Panc1 (cell line): ENCODE measurements around the gene SPTBN4. TPM values are rescaled to one million over a fixed set of nuclear protein-coding genes. Genes with fewer than 3 reads are reported as not detected.

Source experiments
- ATAC-seq: fragments of 200-7000 bp; cut with Tn5 transposase; 2 replicates; pipeline ENCODE4 v1.9.1; 2020; ENCODE audit warnings: mild to moderate bottlenecking, moderate library complexity
- BruUV-seq: library from RNA; stranded (reverse); fragments of 400-500 nt; replicated peaks from 2 replicates; lab custom pipeline; 2021; lab: Mats Ljungman, UMichigan
- CTCF ChIA-PET: fragments of 300-600 bp; sonication (Branson Sonifier 250); formaldehyde crosslinking; loops from one replicate; lab custom pipeline; 2022; ENCODE audit warnings: antibody characterized with exemption; lab: Charles Lee
- POLR2A ChIA-PET: fragments of 300-600 bp; sonication (Branson Sonifier 250); formaldehyde crosslinking; loops from one replicate; lab custom pipeline; 2022; ENCODE audit warnings: antibody characterized with exemption; lab: Charles Lee
- DNase-seq: peaks from one replicate; pipeline ENCODE4 v3.0.0-alpha.2; 2010; ENCODE audit warnings: low read depth, low spot score
- H3K27ac ChIP-seq: 2 replicates; pipeline ENCODE4 v1.5.1; 2011; ENCODE audit warnings: mild to moderate bottlenecking, low read length, inconsistent platforms
- H3K27me3 ChIP-seq: fragments of 200-500 bp; sonication (Bioruptor generic); 2 replicates; pipeline ENCODE4 v1.6.0; 2014; ENCODE audit warnings: low read length, inconsistent platforms; ENCODE audit not compliant: control insufficient read depth, insufficient read depth
- H3K36me3 ChIP-seq: fragments of 200-500 bp; sonication (Bioruptor generic); 2 replicates; pipeline ENCODE4 v1.5.1; 2014; ENCODE audit warnings: inconsistent platforms, mild to moderate bottlenecking, low read length, moderate library complexity; ENCODE audit not compliant: control insufficient read depth, insufficient read depth
- H3K4me1 ChIP-seq: 2 replicates; pipeline ENCODE4 v1.5.1; 2011; ENCODE audit warnings: inconsistent platforms, mild to moderate bottlenecking, low read length, moderate library complexity; ENCODE audit not compliant: control insufficient read depth, insufficient read depth
- H3K4me3 ChIP-seq, 2 experiments: 2 replicates each; pipeline ENCODE4 v1.5.1; 2011 to 2012; ENCODE audit warnings: low read depth in 2 of 2, low read length in 2 of 2, mild to moderate bottlenecking in 2 of 2, inconsistent platforms in 1 of 2, moderate library complexity in 1 of 2
- H3K9me3 ChIP-seq: fragments of 200-500 bp; sonication (Bioruptor generic); 2 replicates; pipeline ENCODE4 v1.5.1; 2014; ENCODE audit warnings: low read depth, mild to moderate bottlenecking, inconsistent platforms, low read length, moderate library complexity; ENCODE audit not compliant: control insufficient read depth, insufficient read depth
- POLR2AphosphoS5 ChIP-seq: IDR thresholded peaks from 2 replicates; pipeline ENCODE4 v1.6.1; 2012; ENCODE audit warnings: mild to moderate bottlenecking, low read depth, low read length, moderate library complexity
- SIN3A ChIP-seq: IDR thresholded peaks from 2 replicates; pipeline ENCODE4 v1.6.1; 2012; ENCODE audit warnings: low read depth, mild to moderate bottlenecking, low read length, moderate library complexity, borderline replicate concordance; ENCODE audit not compliant: insufficient read depth
- TCF7L2 ChIP-seq: IDR thresholded peaks from 2 replicates; pipeline ENCODE4 v1.6.1; 2011; ENCODE audit warnings: mild to moderate bottlenecking, low read depth, low read length, inconsistent platforms
- in situ Hi-C: cut with HindIII; loops from 2 replicates; pipeline ENCODE4 v1.10.0; 2016; ENCODE audit warnings: low sequenced_read_pairs, low pct_unique_long_range_greater_than_20kb
- intact Hi-C: fragments of 100-400 bp; cut with micrococcal nuclease; formaldehyde crosslinking; loops from one replicate; pipeline ENCODE4 v1.10.0; 2022; ENCODE audit not compliant: unreplicated experiment
- total RNA-seq: library from RNA; stranded (reverse); gene quantifications from one replicate; pipeline ENCODE4 v1.2.1, GENCODE V29; 2021; ENCODE audit not compliant: unreplicated experiment
- TF ChIP-seq, protein P1 (sequence below), 2 experiments: IDR thresholded peaks; 2 replicates each; pipeline ENCODE4 v1.6.1; 2011 to 2012; ENCODE audit warnings: low read depth in 2 of 2, control low read depth in 1 of 2, low read length in 1 of 2, mild to moderate bottlenecking in 1 of 2, moderate library complexity in 1 of 2; ENCODE audit not compliant: insufficient read depth in 1 of 2
- TF ChIP-seq, protein P2 (sequence below): fragments of 450-650 bp; IDR thresholded peaks from 2 replicates; pipeline ENCODE4 v1.5.1; 2017; ENCODE audit warnings: mild to moderate bottlenecking

The SPTBN4 gene
- total RNA-seq, 1 experiment from 2014 or later, result 1.2 TPM

DNA sequence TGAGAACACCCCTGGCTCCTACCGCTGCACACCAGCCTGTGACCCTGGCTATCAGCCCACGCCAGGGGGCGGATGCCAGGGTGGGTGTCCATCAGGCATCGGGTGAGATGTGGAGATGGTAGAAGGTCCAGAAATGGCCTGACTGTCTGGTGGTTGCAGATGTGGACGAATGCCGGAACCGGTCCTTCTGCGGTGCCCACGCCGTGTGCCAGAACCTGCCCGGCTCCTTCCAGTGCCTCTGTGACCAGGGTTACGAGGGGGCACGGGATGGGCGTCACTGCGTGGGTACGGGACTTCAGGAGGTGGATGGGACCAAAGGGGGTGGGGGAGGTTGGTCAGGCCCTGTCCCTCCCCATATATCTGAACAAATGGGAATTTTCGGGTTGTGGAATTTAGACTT is 150.1 kb downstream of the SPTBN4 start:
- in situ Hi-C loops, result no loop called here
- ChIA-PET POLR2A (no interaction called here), CTCF (no interaction called here)
- no peak for TF ChIP-seq POLR2AphosphoS5
- TF ChIP-seq, protein P1, sequence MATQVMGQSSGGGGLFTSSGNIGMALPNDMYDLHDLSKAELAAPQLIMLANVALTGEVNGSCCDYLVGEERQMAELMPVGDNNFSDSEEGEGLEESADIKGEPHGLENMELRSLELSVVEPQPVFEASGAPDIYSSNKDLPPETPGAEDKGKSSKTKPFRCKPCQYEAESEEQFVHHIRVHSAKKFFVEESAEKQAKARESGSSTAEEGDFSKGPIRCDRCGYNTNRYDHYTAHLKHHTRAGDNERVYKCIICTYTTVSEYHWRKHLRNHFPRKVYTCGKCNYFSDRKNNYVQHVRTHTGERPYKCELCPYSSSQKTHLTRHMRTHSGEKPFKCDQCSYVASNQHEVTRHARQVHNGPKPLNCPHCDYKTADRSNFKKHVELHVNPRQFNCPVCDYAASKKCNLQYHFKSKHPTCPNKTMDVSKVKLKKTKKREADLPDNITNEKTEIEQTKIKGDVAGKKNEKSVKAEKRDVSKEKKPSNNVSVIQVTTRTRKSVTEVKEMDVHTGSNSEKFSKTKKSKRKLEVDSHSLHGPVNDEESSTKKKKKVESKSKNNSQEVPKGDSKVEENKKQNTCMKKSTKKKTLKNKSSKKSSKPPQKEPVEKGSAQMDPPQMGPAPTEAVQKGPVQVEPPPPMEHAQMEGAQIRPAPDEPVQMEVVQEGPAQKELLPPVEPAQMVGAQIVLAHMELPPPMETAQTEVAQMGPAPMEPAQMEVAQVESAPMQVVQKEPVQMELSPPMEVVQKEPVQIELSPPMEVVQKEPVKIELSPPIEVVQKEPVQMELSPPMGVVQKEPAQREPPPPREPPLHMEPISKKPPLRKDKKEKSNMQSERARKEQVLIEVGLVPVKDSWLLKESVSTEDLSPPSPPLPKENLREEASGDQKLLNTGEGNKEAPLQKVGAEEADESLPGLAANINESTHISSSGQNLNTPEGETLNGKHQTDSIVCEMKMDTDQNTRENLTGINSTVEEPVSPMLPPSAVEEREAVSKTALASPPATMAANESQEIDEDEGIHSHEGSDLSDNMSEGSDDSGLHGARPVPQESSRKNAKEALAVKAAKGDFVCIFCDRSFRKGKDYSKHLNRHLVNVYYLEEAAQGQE (IDR thresholded peaks at IDR 0.05; ENCODE audit: insufficient read depth in 1 of 2, low read depth in 2 of 2, low read length in 1 of 2), result no peak
- no peak for TF ChIP-seq SIN3A
- TF ChIP-seq TCF7L2, result no peak
- no peak overlapping the region for H3K4me3 ChIP-seq
- DNase-seq (no peak), ATAC-seq (no peak)
- no peaks in the 10 kb centered on the region for H3K9me3 ChIP-seq
- intact Hi-C loops, result no loop called here
- BruUV-seq, result no TSS peak
- H3K27me3 ChIP-seq, result no peaks in the 10 kb centered on the region
- H3K36me3 ChIP-seq, result no peaks in the 10 kb centered on the region; the same call in 1 of the 2 replicates
- no peaks in the 10 kb centered on the region for H3K4me1 ChIP-seq
- no peak overlapping the region for H3K27ac ChIP-seq

DNA sequence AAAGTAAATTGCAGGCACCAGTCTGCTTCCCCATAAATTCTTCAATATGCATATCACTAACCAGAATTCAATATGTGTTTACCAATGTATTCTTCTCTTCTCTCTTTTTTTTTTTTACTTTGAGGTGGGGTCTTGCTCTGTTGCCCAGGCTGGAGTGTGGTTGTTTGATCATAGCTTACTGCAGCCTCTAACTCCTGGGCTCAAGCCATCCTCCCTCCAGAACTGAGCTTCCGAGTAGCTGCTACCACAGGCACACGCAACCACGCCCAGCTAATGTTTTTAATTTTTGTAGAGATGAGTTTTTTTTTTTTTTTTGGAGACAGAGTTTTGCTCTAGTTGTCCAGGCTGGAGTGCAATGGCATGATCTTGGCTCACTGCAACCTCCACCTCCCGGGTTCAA is 151.2 kb downstream of the SPTBN4 start:
- Histone ChIP-seq H3K4me3 (no peak overlapping the region), H3K4me1 (no peaks in the 10 kb centered on the region), H3K36me3 (no peaks in the 10 kb centered on the region; the same call in 1 of the 2 replicates), H3K27me3 (no peaks in the 10 kb centered on the region), H3K9me3 (no peaks in the 10 kb centered on the region), H3K27ac (no peak overlapping the region)
- BruUV-seq, result no TSS peak
- in situ Hi-C loops, result no loop called here
- intact Hi-C loops, result no loop called here
- CTCF ChIA-PET, result interaction anchor here (0.6 kb wide), 1 partner anchor 13 kb away, joined by 6 read pairs; no protein-coding TSS in a partner anchor
- ATAC-seq (no peak), DNase-seq (no peak)
- TF ChIP-seq SIN3A, result no peak
- no peak for TF ChIP-seq POLR2AphosphoS5
- TF ChIP-seq TCF7L2, result no peak
- TF ChIP-seq, protein P1 (IDR thresholded peaks at IDR 0.05; ENCODE audit: insufficient read depth in 1 of 2, low read depth in 2 of 2, low read length in 1 of 2), result no peak
- TF ChIP-seq, protein P2, sequence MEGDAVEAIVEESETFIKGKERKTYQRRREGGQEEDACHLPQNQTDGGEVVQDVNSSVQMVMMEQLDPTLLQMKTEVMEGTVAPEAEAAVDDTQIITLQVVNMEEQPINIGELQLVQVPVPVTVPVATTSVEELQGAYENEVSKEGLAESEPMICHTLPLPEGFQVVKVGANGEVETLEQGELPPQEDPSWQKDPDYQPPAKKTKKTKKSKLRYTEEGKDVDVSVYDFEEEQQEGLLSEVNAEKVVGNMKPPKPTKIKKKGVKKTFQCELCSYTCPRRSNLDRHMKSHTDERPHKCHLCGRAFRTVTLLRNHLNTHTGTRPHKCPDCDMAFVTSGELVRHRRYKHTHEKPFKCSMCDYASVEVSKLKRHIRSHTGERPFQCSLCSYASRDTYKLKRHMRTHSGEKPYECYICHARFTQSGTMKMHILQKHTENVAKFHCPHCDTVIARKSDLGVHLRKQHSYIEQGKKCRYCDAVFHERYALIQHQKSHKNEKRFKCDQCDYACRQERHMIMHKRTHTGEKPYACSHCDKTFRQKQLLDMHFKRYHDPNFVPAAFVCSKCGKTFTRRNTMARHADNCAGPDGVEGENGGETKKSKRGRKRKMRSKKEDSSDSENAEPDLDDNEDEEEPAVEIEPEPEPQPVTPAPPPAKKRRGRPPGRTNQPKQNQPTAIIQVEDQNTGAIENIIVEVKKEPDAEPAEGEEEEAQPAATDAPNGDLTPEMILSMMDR, result no peak
- POLR2A ChIA-PET, result interaction anchor here (0.7 kb wide), 1 partner anchor 301 kb away, joined by 5 read pairs; no protein-coding TSS in a partner anchor
